Thyroid gland (tissue), 4 donors: ENCODE measurements around the gene CLEC4D. TPM values are rescaled to one million over a fixed set of nuclear protein-coding genes. Genes with fewer than 3 reads are reported as not detected.

Source experiments
- DNase-seq, 2 donors: peaks; one replicate each; pipeline ENCODE4 v3.0.0-alpha.2; 2019
- H3K27ac ChIP-seq, 3 donors: fragments of 200-600 bp; sonication (generic); 1 replicate in 2 of 3; 2 replicates in 1 of 3; pipeline ENCODE4 v1.5.1; 2016 to 2019; ENCODE audit warnings: mild to moderate bottlenecking in 1 of 3, moderate library complexity in 1 of 3
- H3K27me3 ChIP-seq: fragments of 200-600 bp; sonication (generic); one replicate; pipeline ENCODE4 v1.5.1; 2019
- H3K36me3 ChIP-seq, 2 donors: fragments of 200-600 bp; sonication (generic); one replicate each; pipeline ENCODE4 v1.5.1; 2016 to 2019
- H3K4me1 ChIP-seq, 2 donors: fragments of 200-600 bp; sonication (generic); one replicate each; pipeline ENCODE4 v1.5.1; 2017 to 2019
- H3K4me3 ChIP-seq, 3 donors: fragments of 200-600 bp; sonication (generic); replicated peaks in 1 of 3; 1 replicate in 2 of 3; 2 replicates in 1 of 3; pipeline ENCODE4 v1.5.1; 2016; ENCODE audit warnings: mild to moderate bottlenecking in 1 of 3
- H3K9me3 ChIP-seq: fragments of 200-600 bp; sonication (generic); one replicate; pipeline ENCODE4 v1.5.1; 2017
- POLR2A ChIP-seq, 2 donors: fragments of 450-650 bp; IDR thresholded peaks; one replicate each; pipeline ENCODE4 v1.6.1; 2017; ENCODE audit warnings: antibody characterized with exemption in 2 of 2, mild to moderate bottlenecking in 2 of 2, moderate library complexity in 1 of 2
- WGBS, 2 donors: methylation state at CpG; one replicate each; pipeline ENCODE4 v1.1.5; 2017; 5-methylcytosine and 5-hydroxymethylcytosine counted together
- intact Hi-C: fragments of 100-400 bp; cut with DNase I; formaldehyde crosslinking; loops from one replicate; pipeline ENCODE4 v1.15.1; 2023
- total RNA-seq, 4 donors: library from RNA; depleted of rRNA; stranded (reverse); fragments of >200 nt; gene quantifications; one replicate each; pipeline ENCODE4 v1.2.3, GENCODE V29; 2016
- TF ChIP-seq, protein P1 (sequence below), 6 experiments: fragments of 200-600 bp in 3 of 6; fragments of 450-650 bp in 3 of 6; sonication (generic) in 3 of 6; IDR thresholded peaks; one replicate each; pipeline ENCODE4 v1.5.1; 2016 to 2019; ENCODE audit warnings: antibody characterized with exemption in 6 of 6, mild to moderate bottlenecking in 2 of 6, inconsistent platforms in 1 of 6, moderate library complexity in 1 of 6

CLEC4D gene
- total RNA-seq, 4 donors from 2014 or later = 0.13 to 0.22 TPM; not detected in 2

- Histone ChIP-seq H3K27me3 (no peaks in the 10 kb centered on the region), H3K4me1 (no peaks in the 10 kb centered on the region), H3K27ac (no peak overlapping the region), H3K9me3 (no peaks in the 10 kb centered on the region), H3K4me3 (no peak overlapping the region), H3K36me3 (no peaks in the 10 kb centered on the region)
- DNase-seq = no peak
- intact Hi-C loops = no loop called here
- TF ChIP-seq, protein P1, sequence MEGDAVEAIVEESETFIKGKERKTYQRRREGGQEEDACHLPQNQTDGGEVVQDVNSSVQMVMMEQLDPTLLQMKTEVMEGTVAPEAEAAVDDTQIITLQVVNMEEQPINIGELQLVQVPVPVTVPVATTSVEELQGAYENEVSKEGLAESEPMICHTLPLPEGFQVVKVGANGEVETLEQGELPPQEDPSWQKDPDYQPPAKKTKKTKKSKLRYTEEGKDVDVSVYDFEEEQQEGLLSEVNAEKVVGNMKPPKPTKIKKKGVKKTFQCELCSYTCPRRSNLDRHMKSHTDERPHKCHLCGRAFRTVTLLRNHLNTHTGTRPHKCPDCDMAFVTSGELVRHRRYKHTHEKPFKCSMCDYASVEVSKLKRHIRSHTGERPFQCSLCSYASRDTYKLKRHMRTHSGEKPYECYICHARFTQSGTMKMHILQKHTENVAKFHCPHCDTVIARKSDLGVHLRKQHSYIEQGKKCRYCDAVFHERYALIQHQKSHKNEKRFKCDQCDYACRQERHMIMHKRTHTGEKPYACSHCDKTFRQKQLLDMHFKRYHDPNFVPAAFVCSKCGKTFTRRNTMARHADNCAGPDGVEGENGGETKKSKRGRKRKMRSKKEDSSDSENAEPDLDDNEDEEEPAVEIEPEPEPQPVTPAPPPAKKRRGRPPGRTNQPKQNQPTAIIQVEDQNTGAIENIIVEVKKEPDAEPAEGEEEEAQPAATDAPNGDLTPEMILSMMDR (IDR thresholded peaks at IDR 0.05) = no peak
- TF ChIP-seq POLR2A (IDR thresholded peaks at IDR 0.05) = no peak
- WGBS, 2 donors = 59 to 65% methylated on average over 11 to 12 of the region's 12 CpGs
These were observed 4.1 kb upstream of the CLEC4D start for GRCh38 chr12:8508910-8509841.

DNA sequence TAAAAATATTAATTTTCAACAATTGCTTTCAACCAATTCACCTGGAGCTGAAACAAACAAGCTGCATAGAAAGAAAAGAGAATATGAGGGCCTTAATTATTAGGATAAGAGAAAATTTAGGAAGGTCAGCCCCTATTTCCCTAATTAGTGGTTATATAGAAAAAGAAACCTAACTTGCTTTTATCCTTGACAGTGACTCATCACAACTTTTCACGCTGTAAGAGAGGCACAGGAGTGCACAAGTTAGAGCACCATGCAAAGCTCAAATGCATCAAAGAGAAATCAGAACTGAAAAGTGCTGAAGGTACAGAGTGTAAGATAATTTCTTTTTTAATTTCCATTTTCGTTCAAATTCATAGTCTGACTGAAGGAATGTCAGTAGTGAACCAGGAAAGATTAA, 4.7 kb downstream of the CLEC4D start:
- no peak overlapping the region for H3K4me3 ChIP-seq

DNA sequence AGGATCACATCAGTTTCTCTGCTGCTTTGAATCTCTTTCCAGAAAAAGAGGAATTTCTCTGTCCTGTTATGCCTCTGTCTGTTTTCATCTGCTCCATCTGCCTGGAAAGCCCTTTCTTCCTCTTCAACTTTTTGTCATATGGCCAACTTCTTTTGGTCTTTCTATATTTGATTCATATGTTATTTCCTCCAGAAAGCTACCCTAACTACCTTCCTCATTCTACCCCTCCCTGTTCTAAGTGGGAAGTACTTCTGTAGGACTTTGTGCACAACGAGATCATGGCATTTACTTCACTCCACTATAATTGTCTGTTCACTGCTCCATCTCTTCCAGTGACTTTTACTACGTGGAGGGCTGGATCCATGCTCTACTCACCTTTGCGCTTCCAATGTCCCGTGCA, 5.9 kb downstream of the CLEC4D start:
- Histone ChIP-seq H3K4me3 (no peak overlapping the region), H3K9me3 (no peaks in the 10 kb centered on the region), H3K27me3 (no peaks in the 10 kb centered on the region), H3K4me1 (no peaks in the 10 kb centered on the region), H3K36me3 (no peaks in the 10 kb centered on the region), H3K27ac (no peak overlapping the region)
- 75 to 78% methylated on average over 4 of the region's 4 CpGs for WGBS, 2 donors
- DNase-seq = no peak
- TF ChIP-seq, protein P1 (IDR thresholded peaks at IDR 0.05) = no peak
- no peak for TF ChIP-seq POLR2A (IDR thresholded peaks at IDR 0.05)
- intact Hi-C loops = no loop called here

More for the DNA sequence above, 4.7 kb downstream of the CLEC4D start:
- Histone ChIP-seq H3K9me3 (no peaks in the 10 kb centered on the region), H3K36me3 (no peaks in the 10 kb centered on the region), H3K27ac (no peak overlapping the region), H3K4me1 (no peaks in the 10 kb centered on the region), H3K27me3 (no peaks in the 10 kb centered on the region)
- TF ChIP-seq, protein P1 (IDR thresholded peaks at IDR 0.05) = no peak
- no peak for TF ChIP-seq POLR2A (IDR thresholded peaks at IDR 0.05)
- WGBS, 2 donors = 73 to 78% methylated on average over 2 of the region's 2 CpGs
- intact Hi-C loops = no loop called here
- DNase-seq = no peak

GRCh38 chr12:8527250-8528130, 14.2 kb downstream of the CLEC4D start:
- Histone ChIP-seq H3K27ac (no peak overlapping the region), H3K4me3 (no peak overlapping the region), H3K27me3 (no peaks in the 10 kb centered on the region), H3K36me3 (no peaks in the 10 kb centered on the region), H3K9me3 (no peaks in the 10 kb centered on the region), H3K4me1 (no peaks in the 10 kb centered on the region)
- TF ChIP-seq POLR2A (IDR thresholded peaks at IDR 0.05) = no peak
- TF ChIP-seq, protein P1 (IDR thresholded peaks at IDR 0.05) = no peak
- intact Hi-C loops = no loop called here
- DNase-seq = no peak
- WGBS, 2 donors = 63 to 72% methylated on average over 18 to 22 of the region's 30 CpGs
